Medulla oblongata (tissue), 1 donor: Measurements from ENCODE around the gene NXPH4.

Experiments
- DNase-seq: peaks from one replicate; pipeline ENCODE4 v3.0.0-alpha.2; 2015; ENCODE audit errors: extremely low spot score

NXPH4 gene

DNA sequence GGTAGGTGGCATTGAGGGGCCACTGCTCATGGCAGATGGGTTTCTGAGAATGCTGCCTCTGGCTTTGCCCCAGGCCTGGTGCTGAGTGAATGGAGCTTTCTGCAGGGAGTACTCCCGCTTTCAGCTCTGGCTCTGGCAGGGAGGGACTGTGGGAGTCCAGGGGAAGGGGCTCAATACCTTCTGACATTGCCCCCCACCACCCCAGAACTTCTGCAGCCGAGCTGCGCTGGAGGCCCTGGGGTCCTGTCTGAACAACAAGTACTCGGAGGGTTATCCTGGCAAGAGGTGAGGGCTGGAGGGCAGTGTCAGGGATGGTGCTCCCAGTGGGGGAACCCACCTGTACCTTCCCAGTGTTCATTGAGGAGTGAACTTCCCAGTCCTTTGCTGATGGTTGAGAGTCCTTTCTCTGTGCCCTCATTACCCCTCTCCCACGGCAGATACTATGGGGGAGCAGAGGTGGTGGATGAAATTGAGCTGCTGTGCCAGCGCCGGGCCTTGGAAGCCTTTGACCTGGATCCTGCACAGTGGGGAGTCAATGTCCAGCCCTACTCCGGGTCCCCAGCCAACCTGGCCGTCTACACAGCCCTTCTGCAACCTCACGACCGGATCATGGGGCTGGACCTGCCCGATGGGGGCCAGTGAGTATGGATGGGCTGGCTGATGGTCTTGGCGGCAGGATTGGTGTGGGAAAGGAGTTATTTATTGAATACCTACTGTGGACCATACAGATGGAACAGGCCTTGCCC lies 14.9 kb downstream of the NXPH4 start:
- DNase-seq = no peak

DNA sequence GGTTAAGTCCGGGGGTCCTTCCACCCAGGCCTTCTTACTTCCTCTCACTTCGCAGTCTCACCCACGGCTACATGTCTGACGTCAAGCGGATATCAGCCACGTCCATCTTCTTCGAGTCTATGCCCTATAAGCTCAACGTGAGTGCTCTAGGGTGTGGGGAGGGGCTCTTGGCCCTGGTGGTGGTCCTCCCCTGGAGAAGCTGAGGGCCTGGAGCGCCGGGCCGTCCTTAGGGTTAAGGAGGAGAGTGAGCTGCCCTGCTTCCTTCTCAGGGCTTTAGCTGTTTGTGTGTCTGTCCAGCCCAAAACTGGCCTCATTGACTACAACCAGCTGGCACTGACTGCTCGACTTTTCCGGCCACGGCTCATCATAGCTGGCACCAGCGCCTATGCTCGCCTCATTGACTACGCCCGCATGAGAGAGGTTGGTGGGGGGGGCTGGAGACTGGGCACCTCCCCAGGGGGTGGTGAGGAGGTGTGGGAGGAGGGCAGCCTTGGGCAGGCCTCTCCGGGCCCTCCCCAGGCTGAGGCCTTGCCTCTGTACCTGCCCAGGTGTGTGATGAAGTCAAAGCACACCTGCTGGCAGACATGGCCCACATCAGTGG lies 15.7 kb downstream of the NXPH4 start:
- DNase-seq = no peak

DNA sequence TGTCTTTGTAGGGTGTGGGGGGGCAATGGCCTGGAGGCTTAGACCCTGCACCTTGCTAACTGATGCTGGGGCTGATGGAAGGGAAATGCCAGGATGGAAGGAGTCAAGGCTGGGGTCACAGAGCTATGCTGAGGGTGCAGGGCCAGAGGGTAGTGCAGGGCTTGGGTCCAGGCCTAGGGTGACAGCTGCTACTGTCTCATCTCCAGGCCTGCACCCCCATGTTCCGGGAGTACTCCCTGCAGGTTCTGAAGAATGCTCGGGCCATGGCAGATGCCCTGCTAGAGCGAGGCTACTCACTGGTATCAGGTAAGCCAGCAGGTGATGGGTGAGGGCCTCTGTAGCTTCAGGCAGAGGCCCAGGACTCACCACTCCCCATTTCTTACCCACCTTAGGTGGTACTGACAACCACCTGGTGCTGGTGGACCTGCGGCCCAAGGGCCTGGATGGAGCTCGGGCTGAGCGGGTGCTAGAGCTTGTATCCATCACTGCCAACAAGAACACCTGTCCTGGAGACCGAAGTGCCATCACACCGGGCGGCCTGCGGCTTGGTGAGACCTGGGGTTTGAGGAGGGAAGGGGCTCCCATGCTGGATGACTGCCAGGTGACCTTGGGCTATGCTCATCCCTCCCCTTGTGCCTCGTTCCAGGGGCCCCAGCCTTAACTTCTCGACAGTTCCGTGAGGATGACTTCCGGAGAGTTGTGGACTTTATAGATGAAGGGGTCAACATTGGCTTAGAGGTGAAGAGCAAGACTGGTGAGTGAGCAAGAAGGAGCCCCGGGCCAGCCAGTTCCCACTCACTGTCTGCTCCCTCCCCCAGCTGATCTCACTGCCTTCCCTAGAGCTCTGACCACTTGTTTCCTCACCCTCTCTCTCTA lies 17.0 kb downstream of the NXPH4 start:
- DNase-seq = no peak

DNA sequence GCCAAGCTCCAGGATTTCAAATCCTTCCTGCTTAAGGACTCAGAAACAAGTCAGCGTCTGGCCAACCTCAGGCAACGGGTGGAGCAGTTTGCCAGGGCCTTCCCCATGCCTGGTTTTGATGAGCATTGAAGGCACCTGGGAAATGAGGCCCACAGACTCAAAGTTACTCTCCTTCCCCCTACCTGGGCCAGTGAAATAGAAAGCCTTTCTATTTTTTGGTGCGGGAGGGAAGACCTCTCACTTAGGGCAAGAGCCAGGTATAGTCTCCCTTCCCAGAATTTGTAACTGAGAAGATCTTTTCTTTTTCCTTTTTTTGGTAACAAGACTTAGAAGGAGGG lies 17.6 kb downstream of the NXPH4 start:
- no peak for DNase-seq

DNA sequence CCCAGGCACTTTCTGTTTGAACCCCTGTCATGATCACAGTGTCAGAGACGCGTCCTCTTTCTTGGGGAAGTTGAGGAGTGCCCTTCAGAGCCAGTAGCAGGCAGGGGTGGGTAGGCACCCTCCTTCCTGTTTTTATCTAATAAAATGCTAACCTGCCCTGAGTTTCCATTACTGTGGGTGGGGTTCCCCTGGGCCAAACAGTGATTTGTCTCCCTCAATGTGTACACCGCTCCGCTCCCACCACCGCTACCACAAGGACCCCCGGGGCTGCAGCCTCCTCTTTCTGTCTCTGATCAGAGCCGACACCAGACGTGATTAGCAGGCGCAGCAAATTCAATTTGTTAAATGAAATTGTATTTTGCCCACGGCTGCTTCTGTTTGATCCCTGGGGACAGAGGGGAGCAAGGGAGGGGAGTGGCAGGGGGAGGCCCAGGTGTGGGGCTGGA lies 18.0 kb downstream of the NXPH4 start:
- no peak for DNase-seq

DNA sequence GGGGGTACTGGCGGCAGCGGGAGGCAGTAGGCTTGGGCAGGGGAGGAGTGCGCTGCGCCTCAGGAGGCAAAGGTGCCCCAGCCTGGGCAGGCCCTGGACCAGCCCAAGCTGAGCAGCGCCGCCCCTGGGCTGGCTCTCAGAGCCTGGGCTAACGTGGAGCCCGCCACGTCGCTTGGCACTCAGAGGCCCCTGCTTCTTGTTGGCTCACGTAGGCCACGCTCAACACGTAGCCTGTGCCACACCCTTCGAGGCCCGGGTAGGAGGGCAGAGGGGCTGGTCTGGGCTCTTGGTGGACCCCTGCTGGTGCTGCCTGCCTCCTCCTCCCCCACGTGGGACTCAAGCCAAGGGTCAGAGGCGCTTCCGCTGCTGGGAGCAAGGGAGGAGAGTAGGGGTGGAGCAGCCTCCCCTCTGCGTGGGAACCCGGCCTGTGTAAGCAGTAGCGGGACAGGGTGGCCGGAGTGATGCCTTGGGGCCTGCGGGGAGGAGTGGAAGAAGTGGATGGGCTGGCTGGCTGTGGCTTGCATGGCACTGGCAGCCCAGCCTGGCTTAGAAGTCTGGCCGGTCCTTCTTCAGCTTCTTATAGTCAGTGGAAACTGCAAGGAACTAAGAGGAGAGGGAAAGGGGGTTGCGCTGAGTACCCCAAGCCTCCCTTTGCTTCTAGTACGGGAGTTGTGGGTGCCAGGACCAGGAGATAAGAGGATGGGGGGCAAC lies 18.6 kb downstream of the NXPH4 start:
- DNase-seq = no peak

DNA sequence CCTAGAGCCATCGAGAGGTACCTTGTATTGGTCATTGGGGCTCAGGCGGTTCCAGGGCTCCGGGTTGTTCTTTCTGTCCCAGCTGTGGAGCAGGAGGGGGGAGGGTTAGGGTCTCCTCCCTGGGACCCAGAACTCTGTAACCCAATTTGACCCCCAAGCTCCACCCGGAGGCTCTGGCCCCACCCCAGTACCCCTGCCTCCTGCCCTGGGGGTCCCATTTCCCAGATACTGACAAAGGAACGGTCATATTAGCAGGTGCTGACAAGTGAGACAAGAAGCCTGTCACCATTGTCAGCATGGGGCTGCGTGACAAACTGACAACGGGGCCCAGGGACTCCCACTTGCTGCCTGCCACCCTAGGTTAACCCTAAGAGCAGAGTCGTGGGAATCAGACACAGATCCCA lies 19.1 kb downstream of the NXPH4 start:
- no peak for DNase-seq

DNA sequence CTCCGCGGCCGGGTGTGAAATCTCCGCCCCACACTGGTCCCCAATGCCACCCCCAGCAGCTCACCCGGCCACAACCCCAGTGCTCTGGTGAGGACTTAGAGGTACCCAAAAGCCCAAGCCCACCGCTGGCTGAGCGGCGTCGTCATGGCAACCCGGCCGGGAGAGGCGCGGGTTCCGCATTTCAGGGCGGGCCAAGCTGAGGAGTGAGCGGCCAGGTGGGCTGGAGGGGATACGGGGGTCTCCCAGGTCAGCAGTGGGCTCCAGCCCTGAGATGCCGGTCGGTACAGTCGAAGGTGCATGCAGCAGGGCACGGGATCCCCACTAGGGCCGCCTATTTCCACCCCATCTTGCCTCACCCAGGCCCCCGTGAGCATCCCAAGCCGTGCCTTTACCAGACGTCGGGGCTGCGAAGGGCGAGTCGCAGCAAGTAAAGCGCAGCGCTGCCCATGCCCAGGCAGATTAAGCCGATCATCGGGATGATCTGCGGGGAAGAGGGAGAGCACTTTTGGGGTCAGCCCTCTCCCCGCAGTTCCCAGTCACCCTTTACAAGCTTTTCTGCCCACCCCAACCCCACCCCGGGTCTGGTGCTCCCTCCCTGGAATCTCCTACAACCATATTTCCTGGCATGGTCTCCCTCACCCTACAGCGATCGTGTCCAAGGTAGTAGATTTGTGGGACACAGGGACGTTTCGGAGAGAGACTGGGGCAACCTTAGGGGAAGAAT lies 19.8 kb downstream of the NXPH4 start:
- DNase-seq = no peak

DNA sequence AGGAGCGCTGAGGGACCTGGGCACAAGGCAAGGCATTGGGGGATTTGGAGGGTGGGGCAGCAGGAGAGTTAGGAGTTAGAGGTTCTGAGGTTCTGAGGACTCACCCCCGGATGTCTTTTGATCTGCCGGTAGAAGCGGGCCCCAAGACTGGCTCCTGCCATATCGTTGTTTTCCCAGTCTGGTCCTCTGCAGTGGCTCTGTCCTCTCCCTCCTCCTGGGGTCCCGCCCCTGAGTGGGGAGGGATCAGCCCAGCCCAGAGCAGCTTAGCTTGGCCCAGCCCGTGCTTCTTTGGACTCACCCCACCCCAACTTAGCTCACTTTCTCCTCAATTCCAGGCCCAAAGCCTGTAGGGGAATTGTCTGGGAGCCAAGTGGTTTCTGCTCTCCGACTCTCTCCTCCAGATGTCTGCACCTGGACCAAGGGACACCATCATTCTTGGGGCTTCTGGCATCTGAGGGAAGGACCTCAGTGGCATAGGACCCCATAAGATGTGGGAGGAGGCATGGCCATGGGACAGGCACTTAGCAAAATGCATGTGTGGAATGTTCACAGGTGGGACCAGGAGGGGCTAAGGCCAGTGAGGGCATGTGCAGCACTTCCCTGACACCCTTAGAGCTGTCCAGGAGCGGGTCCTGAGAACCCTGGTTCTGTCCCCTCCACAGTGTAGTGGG lies 20.5 kb downstream of the NXPH4 start:
- no peak for DNase-seq

DNA sequence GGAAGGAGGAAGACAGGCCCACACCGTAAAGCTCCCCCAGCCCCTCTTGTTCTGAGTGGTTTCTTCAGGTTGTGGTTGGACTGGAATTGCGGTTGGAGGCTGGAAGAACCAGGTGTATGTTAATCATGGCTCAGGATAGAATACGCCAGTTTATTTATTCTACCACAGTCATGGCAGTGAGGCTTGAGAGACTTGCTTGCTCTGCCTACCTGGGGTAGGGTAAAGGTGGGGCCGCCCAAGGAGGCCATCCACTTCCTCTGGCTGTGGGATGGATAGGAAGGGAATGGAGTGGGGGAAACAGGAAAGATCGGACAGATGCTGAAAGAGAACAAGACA lies 21.0 kb downstream of the NXPH4 start:
- no peak for DNase-seq

DNA sequence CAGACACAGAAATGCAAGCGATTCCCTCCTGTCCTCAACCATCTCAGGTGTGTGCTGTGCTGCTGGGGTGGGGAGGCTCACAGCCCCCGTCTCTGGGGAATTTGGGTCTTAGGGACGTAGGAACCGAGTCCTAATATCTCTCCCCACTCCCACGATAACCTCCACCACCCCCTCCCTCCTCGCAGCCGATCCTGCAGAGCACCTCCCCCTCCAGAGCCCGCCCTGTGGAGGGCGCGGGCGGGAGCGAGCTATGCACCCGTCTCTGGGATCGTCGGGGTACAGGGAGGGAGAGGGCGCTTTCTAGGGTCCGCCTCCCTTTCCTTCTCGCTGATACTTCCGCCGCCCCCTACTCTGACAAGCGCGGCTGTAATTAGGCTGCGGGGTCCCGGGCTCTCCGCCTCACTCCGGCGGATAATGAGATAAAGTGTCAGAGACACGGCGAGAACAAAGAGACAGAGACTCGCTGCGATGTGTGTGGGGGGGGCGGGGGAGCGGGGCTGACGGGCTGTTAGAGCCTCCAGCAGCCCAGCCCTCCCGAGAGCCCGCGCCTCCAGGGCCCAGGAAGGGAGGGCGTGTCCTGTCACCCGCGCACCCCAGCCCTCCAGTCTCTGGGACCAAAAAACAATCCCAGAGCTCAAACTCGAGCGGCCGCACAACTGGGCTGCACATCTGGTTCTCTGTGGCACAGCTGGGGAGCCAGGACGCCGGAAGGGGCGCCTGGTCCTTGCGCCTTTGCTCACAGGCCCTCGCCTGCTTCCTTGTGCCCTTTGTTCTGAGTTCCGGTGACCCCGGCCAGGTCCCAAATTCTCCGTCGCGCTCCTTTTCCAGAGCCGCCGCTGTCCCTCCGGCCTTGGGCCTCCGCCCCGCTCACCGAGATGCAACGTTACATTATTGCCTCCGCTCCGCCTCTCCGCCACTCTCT lies 21.6 kb downstream of the NXPH4 start:
- no peak for DNase-seq

DNA sequence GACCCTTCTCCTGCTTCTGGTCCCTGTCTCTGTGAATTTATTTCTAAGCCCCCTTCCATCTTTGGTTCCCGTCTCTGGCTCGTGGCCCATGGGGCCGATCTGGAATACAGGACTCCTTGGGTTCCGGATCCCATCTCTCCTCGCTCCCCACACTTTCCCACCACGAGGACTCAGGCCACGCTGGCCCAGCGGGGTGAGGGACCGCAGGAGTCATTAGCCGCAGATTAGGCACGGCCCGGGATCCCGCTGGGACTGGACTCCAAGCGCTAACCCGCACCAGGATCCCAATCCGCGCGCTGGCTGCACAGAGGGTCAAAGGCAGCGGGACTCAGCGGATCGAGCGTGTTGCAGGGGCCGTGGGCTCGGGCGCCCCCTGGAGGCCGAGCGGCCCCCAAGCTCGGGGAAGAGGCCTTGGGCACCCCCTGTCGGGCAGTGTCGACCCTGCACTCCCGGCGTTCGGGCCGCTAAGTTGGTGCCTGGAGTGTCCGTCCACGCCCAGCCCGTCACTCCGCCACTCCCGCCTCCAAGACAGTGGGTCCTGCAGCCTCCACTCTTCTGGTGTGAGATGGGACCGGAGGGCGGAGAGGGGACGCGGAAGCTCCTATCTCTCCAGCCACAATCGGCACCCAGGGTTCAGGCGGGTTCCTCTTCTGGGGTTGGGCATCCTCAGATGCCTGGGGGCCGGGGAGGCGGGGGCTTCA lies 22.4 kb downstream of the NXPH4 start:
- DNase-seq = peak; percentile 90

DNA sequence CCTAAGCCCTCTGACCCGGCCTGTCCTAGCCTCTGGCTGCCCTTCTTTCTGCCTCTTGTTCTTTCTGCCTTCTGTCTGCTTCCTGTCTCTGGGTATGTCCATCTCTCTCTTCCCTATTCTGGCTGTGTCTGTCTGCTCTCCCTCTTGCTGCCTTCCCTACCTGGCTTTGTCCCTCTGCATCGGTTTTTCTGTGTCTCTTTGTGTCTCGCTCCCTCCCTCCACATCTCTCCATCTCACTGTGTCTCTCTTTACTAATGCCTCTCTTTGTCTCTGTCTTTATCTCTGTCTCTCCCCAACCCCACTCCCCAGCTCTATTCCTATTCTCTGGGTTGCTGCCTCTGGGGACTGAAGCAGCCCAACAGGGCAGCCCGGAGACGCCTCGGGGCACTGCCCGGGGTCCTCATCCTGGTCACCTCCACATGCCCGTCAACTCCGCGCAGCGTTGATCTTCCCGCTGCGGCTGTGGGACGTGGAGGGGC lies 23.0 kb downstream of the NXPH4 start:
- peak; percentile 12 for DNase-seq

DNA sequence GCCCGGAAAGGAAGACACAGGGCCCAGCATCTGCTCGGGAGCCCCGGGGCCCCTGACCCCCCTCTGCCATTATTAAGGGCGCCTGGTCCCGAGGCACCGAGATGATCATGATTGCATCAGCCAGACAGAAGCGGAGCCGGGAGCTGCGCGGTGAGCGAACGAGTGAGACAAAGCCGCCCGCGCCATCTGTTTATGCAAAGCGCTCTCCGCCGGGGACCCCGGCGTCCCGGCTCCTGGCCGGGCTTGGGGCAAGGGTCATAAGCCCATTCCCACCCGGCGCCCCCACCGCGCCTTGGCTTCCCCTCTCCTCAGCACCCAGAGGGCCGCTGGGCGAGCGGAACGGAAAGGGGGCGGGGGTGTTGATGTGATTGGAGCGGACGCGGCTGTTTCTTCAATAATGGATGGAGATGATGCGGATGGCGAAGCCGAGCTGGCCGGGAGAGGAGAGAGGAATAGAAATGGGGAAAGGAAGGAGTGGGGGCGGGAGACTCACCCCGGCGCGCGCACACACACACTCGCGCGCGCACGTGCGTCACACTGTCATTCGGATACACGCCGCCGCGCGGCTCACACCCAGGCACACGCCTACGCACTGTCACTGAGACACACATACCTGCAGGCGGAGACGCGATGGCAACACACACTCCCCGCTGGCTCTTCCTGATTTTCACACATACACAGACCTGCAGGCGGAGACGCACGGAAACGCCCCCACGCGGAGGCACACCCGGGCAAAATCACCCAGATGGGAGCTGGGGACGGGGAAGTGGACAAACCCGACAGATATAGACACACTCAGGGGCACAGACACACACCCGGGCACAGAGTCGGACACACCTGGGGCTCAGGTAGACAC lies 23.7 kb downstream of the NXPH4 start:
- DNase-seq = peak; percentile 38

DNA sequence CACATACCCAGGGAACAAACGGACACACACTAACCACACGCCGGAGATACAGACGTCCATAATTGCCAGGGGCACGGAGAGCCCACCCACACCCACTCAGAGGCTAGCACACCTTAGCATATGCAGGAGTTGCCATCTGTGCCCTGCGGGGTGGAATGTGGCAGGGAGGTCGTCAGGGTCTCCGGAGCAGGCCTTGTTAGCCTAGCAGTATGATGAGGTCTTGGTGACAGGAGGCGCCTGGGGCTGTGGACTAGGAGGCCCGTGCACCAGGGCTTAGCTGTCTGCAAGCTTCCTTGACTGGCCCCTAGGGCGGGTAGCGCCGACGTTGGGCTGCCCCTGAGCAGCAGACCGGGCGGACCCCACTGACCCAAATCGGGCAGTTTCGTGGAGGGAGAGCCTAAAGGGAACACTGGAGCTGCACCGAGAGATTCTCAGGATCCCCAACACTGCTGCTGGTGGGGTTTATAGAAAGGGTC lies 24.4 kb downstream of the NXPH4 start:
- DNase-seq = no peak

DNA sequence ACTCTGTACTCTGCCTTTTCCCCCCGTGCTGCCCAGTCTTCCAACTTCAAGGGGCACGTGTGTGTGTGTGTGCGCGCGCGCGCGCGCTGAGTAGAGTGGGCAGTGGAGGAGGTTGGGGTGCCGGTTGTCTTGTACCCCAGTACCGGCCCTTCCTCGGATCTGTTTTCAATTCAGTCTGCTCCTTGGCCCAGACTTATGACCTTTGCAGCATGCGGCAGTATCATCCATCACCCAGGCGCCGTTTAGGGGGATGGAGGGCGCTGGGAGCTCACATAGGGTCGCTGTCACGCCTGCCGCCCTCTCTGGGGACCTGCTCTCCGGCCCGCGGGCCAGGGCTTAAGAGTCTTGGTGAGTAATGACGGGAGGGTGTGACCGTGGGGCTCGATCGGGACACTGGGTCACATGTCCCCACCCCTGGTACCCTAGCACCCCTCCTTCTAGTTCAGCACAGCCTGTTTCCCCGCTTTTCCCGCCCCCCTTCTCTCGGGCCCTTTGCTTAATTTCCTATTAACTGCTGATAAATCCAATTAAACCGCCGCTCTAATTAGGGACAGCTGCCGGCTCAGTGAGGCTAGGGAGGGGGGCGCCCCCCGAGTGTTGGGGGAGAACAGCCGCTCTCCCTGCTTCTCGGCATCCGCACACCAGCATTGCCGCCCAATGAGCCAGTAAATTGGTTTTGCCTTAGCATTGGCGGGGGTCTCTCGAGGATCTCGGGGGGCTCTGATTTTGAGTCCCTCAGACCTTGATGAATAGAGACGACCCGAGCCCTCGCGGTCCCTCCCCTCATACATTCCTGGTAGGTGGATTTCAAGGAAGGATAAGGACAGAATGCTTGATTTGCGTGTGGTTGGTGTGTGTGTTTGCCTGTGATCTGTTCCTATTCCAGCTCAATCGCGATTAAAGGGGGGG lies 25.1 kb downstream of the NXPH4 start:
- DNase-seq = no peak

DNA sequence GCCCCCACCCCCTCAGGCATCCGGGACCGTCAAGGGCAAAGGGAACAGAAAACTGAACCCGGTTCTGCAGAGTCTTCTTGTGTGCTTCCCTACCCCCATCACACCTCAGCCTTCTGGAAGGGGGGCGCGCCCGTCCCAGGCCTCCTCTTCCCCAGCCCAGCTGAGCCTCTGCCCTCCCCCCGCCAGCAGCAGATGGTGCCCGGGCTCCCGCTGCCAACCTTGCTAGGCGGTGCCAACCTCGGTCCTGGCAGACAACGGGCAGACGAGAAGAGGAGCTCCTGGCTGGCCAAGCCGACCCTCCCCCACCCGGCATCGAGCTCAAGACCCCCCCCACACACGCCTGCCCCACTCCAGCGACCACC lies 25.7 kb downstream of the NXPH4 start:
- no peak for DNase-seq
